Lower leg skin (tissue), 3 donors: ENCODE measurements around the gene BMP7.

Experiments used
- POLR2A ChIP-seq, 2 donors: fragments of 450-650 bp; IDR thresholded peaks; one replicate each; pipeline ENCODE4 v1.6.1; 2016 to 2017; ENCODE audit warnings: antibody characterized with exemption in 2 of 2, mild to moderate bottlenecking in 1 of 2, moderate library complexity in 1 of 2
- TF ChIP-seq, protein P1 (sequence below), 3 donors: fragments of 450-650 bp; IDR thresholded peaks; one replicate each; pipeline ENCODE4 v1.5.1; 2016; ENCODE audit warnings: antibody characterized with exemption in 3 of 3, mild to moderate bottlenecking in 3 of 3, moderate library complexity in 2 of 3

DNA sequence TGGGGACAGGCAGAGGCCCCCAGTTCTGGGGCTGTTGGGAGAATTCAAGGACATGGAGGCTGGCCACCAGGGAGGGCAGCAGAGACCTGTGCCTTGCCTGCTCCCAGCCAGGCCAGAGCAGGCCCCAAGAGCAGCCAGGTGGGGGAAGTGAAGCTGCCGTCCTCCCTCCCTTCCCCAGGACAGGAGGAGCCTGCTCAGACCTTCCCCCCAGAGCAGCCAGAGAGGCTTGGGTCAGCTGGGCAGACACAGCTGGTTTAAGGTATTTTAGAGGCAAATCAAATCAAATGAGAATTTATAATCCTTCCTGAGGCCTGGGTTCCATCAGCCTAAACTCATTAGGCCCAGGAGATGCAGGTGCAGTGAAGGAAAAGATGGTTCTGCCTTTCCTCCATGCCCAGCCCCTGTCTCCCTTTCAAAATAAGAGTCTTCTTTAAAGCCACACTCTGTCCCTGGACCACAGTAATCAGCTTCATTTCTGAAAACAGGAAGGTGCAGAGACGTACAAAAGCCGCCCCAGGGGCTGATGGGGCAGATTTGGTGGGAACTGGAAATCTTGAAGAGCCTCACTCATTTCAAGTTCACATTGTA is 21.7 kb downstream of the BMP7 start:
- TF ChIP-seq, protein P1, sequence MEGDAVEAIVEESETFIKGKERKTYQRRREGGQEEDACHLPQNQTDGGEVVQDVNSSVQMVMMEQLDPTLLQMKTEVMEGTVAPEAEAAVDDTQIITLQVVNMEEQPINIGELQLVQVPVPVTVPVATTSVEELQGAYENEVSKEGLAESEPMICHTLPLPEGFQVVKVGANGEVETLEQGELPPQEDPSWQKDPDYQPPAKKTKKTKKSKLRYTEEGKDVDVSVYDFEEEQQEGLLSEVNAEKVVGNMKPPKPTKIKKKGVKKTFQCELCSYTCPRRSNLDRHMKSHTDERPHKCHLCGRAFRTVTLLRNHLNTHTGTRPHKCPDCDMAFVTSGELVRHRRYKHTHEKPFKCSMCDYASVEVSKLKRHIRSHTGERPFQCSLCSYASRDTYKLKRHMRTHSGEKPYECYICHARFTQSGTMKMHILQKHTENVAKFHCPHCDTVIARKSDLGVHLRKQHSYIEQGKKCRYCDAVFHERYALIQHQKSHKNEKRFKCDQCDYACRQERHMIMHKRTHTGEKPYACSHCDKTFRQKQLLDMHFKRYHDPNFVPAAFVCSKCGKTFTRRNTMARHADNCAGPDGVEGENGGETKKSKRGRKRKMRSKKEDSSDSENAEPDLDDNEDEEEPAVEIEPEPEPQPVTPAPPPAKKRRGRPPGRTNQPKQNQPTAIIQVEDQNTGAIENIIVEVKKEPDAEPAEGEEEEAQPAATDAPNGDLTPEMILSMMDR (IDR thresholded peaks at IDR 0.05): no peak
- TF ChIP-seq POLR2A (IDR thresholded peaks at IDR 0.05): no peak
